Measurements from ENCODE around the gene IL1RAPL1. TPM values are rescaled to one million over a fixed set of nuclear protein-coding genes. Genes with fewer than 3 reads are reported as not detected.

The IL1RAPL1 gene
- total RNA-seq, 1 donor from 2014 or later = 3.6 TPM

- no peaks in the 10 kb centered on the region for H3K27me3 Mint-ChIP-seq
- H3K9me3 Mint-ChIP-seq (ENCODE audit: low read depth) = no peaks in the 10 kb centered on the region
- no peaks in the 10 kb centered on the region for H3K36me3 Mint-ChIP-seq (ENCODE audit: insufficient read depth)
- H3K4me3 Mint-ChIP-seq (ENCODE audit: low read depth) = no peak overlapping the region
- no peak for TF ChIP-seq CTCF (IDR thresholded peaks at IDR 0.05; ENCODE audit: unreplicated experiment)
- H3K4me1 Mint-ChIP-seq (ENCODE audit: low read depth) = no peaks in the 10 kb centered on the region
- no peak overlapping the region for H3K27ac Mint-ChIP-seq
- no peak for DNase-seq (ENCODE audit: low spot score, unreplicated experiment)
These were observed 1102.8 kb downstream of the IL1RAPL1 start for GRCh38 chrX:29690061-29690460.

- no peaks in the 10 kb centered on the region for H3K4me1 Mint-ChIP-seq (ENCODE audit: low read depth)
- H3K36me3 Mint-ChIP-seq (ENCODE audit: insufficient read depth) = no peaks in the 10 kb centered on the region
- no peak for TF ChIP-seq CTCF (IDR thresholded peaks at IDR 0.05; ENCODE audit: unreplicated experiment)
- H3K27ac Mint-ChIP-seq = no peak overlapping the region
- H3K27me3 Mint-ChIP-seq = no peaks in the 10 kb centered on the region
- H3K4me3 Mint-ChIP-seq (ENCODE audit: low read depth) = no peak overlapping the region
- DNase-seq (ENCODE audit: low spot score, unreplicated experiment) = no peak
- H3K9me3 Mint-ChIP-seq (ENCODE audit: low read depth) = no peaks in the 10 kb centered on the region
These were observed 1103.8 kb downstream of the IL1RAPL1 start for GRCh38 chrX:29691044-29691443.

- no peaks in the 10 kb centered on the region for H3K27me3 Mint-ChIP-seq
- no peak for DNase-seq (ENCODE audit: low spot score, unreplicated experiment)
- H3K36me3 Mint-ChIP-seq (ENCODE audit: insufficient read depth) = no peaks in the 10 kb centered on the region
- no peak overlapping the region for H3K27ac Mint-ChIP-seq
- peaks cover 4% of the 10 kb centered on the region for H3K9me3 Mint-ChIP-seq (ENCODE audit: low read depth)
- no peak overlapping the region for H3K4me3 Mint-ChIP-seq (ENCODE audit: low read depth)
- peaks cover 5% of the 10 kb centered on the region for H3K4me1 Mint-ChIP-seq (ENCODE audit: low read depth)
- TF ChIP-seq CTCF (IDR thresholded peaks at IDR 0.05; ENCODE audit: unreplicated experiment) = no peak
These were observed 1106.7 kb downstream of the IL1RAPL1 start for GRCh38 chrX:29693912-29694311.

GRCh38 chrX:29699239-29699638, 1112.0 kb downstream of the IL1RAPL1 start:
- Mint-ChIP-seq H3K27ac (no peak overlapping the region), H3K36me3 (ENCODE audit: insufficient read depth) (no peaks in the 10 kb centered on the region), H3K4me1 (ENCODE audit: low read depth) (peaks cover 9% of the 10 kb centered on the region)

GRCh38 chrX:29707088-29707487, 1119.8 kb downstream of the IL1RAPL1 start:
- H3K36me3 Mint-ChIP-seq (ENCODE audit: insufficient read depth) = peaks cover 2% of the 10 kb centered on the region
- peaks cover 35% of the 10 kb centered on the region for H3K9me3 Mint-ChIP-seq (ENCODE audit: low read depth)
- TF ChIP-seq CTCF (IDR thresholded peaks at IDR 0.05; ENCODE audit: unreplicated experiment) = no peak
- H3K4me3 Mint-ChIP-seq (ENCODE audit: low read depth) = no peak overlapping the region
- no peak overlapping the region for H3K27ac Mint-ChIP-seq
- no peak for DNase-seq (ENCODE audit: low spot score, unreplicated experiment)
- H3K27me3 Mint-ChIP-seq = no peaks in the 10 kb centered on the region
- H3K4me1 Mint-ChIP-seq (ENCODE audit: low read depth) = no peaks in the 10 kb centered on the region

More at GRCh38 chrX:29699239-29699638, 1112.0 kb downstream of the IL1RAPL1 start:
- no peak for DNase-seq (ENCODE audit: low spot score, unreplicated experiment)
- Mint-ChIP-seq H3K9me3 (ENCODE audit: low read depth) (peaks cover 6% of the 10 kb centered on the region), H3K4me3 (ENCODE audit: low read depth) (no peak overlapping the region), H3K27me3 (no peaks in the 10 kb centered on the region)
- no peak for TF ChIP-seq CTCF (IDR thresholded peaks at IDR 0.05; ENCODE audit: unreplicated experiment)
